Activated naive CD4-positive, alpha-beta T cell treated with anti-CD3 and anti-CD28 coated beads, Interleukin-2, amount 50 U/mL, for 24 hours (primary cell): ENCODE results near the gene HLA-F.

ENCODE experiments used
- H3K27ac Mint-ChIP-seq: one replicate; pipeline ENCODE4 v1.8.0; 2021; ENCODE audit warnings: mild to moderate bottlenecking, mixed read lengths
- H3K27me3 Mint-ChIP-seq: one replicate; pipeline ENCODE4 v1.8.0; 2021; ENCODE audit warnings: mixed read lengths
- H3K36me3 Mint-ChIP-seq: one replicate; pipeline ENCODE4 v1.8.0; 2021; ENCODE audit warnings: mixed read lengths
- H3K4me1 Mint-ChIP-seq: one replicate; pipeline ENCODE4 v1.8.0; 2021; ENCODE audit warnings: mixed read lengths
- H3K4me3 Mint-ChIP-seq: one replicate; pipeline ENCODE4 v1.8.0; 2021; ENCODE audit warnings: mild to moderate bottlenecking, mixed read lengths
- H3K9me3 Mint-ChIP-seq: one replicate; pipeline ENCODE4 v1.8.0; 2021; ENCODE audit warnings: mixed read lengths

Gene HLA-F

GRCh38 chr6:29723262-29723665, at the start of gene HLA-F:
TSS of gene HLA-F (plus strand) at chr6:29723434. CDS start at chr6:29723464, 30 bp downstream.
- H3K27me3 Mint-ChIP-seq: no peaks in the 10 kb centered on the region
- peak within 1 kb of the TSS; percentile 95 for H3K27ac Mint-ChIP-seq
- H3K4me1 Mint-ChIP-seq: peaks cover 58% of the 10 kb centered on the region
- H3K9me3 Mint-ChIP-seq: no peaks in the 10 kb centered on the region
- peak within 1 kb of the TSS; percentile 95 for H3K4me3 Mint-ChIP-seq
- peaks cover 22% of the 10 kb centered on the region for H3K36me3 Mint-ChIP-seq

- no peaks in the 10 kb centered on the region for H3K36me3 Mint-ChIP-seq
- H3K4me3 Mint-ChIP-seq: no peak overlapping the region
- H3K9me3 Mint-ChIP-seq: no peaks in the 10 kb centered on the region
- H3K27ac Mint-ChIP-seq: no peak overlapping the region
- H3K27me3 Mint-ChIP-seq: peaks cover 6% of the 10 kb centered on the region
- peaks cover 5% of the 10 kb centered on the region for H3K4me1 Mint-ChIP-seq
Observed at GRCh38 chr6:29674008-29674407, 49.2 kb upstream of the HLA-F start.

- peaks cover 6% of the 10 kb centered on the region for H3K27me3 Mint-ChIP-seq
- no peak overlapping the region for H3K4me3 Mint-ChIP-seq
- no peaks in the 10 kb centered on the region for H3K9me3 Mint-ChIP-seq
- H3K36me3 Mint-ChIP-seq: no peaks in the 10 kb centered on the region
- H3K27ac Mint-ChIP-seq: no peak overlapping the region
- peaks cover 5% of the 10 kb centered on the region for H3K4me1 Mint-ChIP-seq
Observed at GRCh38 chr6:29675561-29675960, 47.7 kb upstream of the HLA-F start.

GRCh38 chr6:29676981-29677601, 46.1 kb upstream of the HLA-F start:
- Mint-ChIP-seq H3K9me3 (no peaks in the 10 kb centered on the region), H3K27ac (no peak overlapping the region), H3K27me3 (peaks cover 2% of the 10 kb centered on the region), H3K4me3 (no peak overlapping the region), H3K4me1 (peaks cover 5% of the 10 kb centered on the region), H3K36me3 (no peaks in the 10 kb centered on the region)

- Mint-ChIP-seq H3K27me3 (peaks cover 2% of the 10 kb centered on the region), H3K36me3 (no peaks in the 10 kb centered on the region), H3K27ac (no peak overlapping the region), H3K9me3 (no peaks in the 10 kb centered on the region), H3K4me1 (peaks cover 5% of the 10 kb centered on the region), H3K4me3 (no peak overlapping the region)
Observed at GRCh38 chr6:29678114-29678513, 45.1 kb upstream of the HLA-F start.

- Mint-ChIP-seq H3K36me3 (no peaks in the 10 kb centered on the region), H3K4me1 (peaks cover 5% of the 10 kb centered on the region), H3K4me3 (no peak overlapping the region), H3K9me3 (no peaks in the 10 kb centered on the region), H3K27ac (no peak overlapping the region), H3K27me3 (peaks cover 2% of the 10 kb centered on the region)
Observed at GRCh38 chr6:29679962-29680361, 43.3 kb upstream of the HLA-F start.

GRCh38 chr6:29680416-29680815, 42.8 kb upstream of the HLA-F start:
- no peaks in the 10 kb centered on the region for H3K36me3 Mint-ChIP-seq
- no peak overlapping the region for H3K27ac Mint-ChIP-seq
- H3K4me3 Mint-ChIP-seq: no peak overlapping the region
- no peaks in the 10 kb centered on the region for H3K9me3 Mint-ChIP-seq
- peaks cover 2% of the 10 kb centered on the region for H3K27me3 Mint-ChIP-seq
- peaks cover 5% of the 10 kb centered on the region for H3K4me1 Mint-ChIP-seq

- H3K27me3 Mint-ChIP-seq: peaks cover 2% of the 10 kb centered on the region
- no peaks in the 10 kb centered on the region for H3K9me3 Mint-ChIP-seq
- no peaks in the 10 kb centered on the region for H3K36me3 Mint-ChIP-seq
- no peak within 1 kb of the TSS for H3K4me3 Mint-ChIP-seq
- H3K4me1 Mint-ChIP-seq: peaks cover 5% of the 10 kb centered on the region
- H3K27ac Mint-ChIP-seq: no peak within 1 kb of the TSS
Observed at GRCh38 chr6:29680904-29681303, 42.3 kb upstream of the HLA-F start, which contains the start of gene ZFP57. TSS of gene ZFP57 (minus strand) at chr6:29681152. CDS start at chr6:29677003, 4,149 bp downstream.

- Mint-ChIP-seq H3K27ac (no peak overlapping the region), H3K4me1 (peaks cover 4% of the 10 kb centered on the region), H3K27me3 (peaks cover 2% of the 10 kb centered on the region), H3K36me3 (no peaks in the 10 kb centered on the region), H3K4me3 (no peak overlapping the region), H3K9me3 (no peaks in the 10 kb centered on the region)
Observed at GRCh38 chr6:29681811-29682210, 41.4 kb upstream of the HLA-F start.

- no peak overlapping the region for H3K4me3 Mint-ChIP-seq
- no peaks in the 10 kb centered on the region for H3K36me3 Mint-ChIP-seq
- no peak overlapping the region for H3K27ac Mint-ChIP-seq
- H3K9me3 Mint-ChIP-seq: no peaks in the 10 kb centered on the region
- no peaks in the 10 kb centered on the region for H3K4me1 Mint-ChIP-seq
- peaks cover 1% of the 10 kb centered on the region for H3K27me3 Mint-ChIP-seq
Observed at GRCh38 chr6:29685718-29686326, 37.4 kb upstream of the HLA-F start.

GRCh38 chr6:29694637-29695036, 28.6 kb upstream of the HLA-F start:
- H3K27ac Mint-ChIP-seq: no peak overlapping the region
- H3K4me1 Mint-ChIP-seq: no peaks in the 10 kb centered on the region
- H3K9me3 Mint-ChIP-seq: no peaks in the 10 kb centered on the region
- H3K36me3 Mint-ChIP-seq: no peaks in the 10 kb centered on the region
- H3K27me3 Mint-ChIP-seq: peaks cover 2% of the 10 kb centered on the region
- no peak overlapping the region for H3K4me3 Mint-ChIP-seq

GRCh38 chr6:29696147-29697125, 26.8 kb upstream of the HLA-F start:
- no peaks in the 10 kb centered on the region for H3K4me1 Mint-ChIP-seq
- H3K36me3 Mint-ChIP-seq: no peaks in the 10 kb centered on the region

GRCh38 chr6:29702519-29703103, 20.6 kb upstream of the HLA-F start:
- H3K4me3 Mint-ChIP-seq: no peak overlapping the region
- peaks cover 2% of the 10 kb centered on the region for H3K27me3 Mint-ChIP-seq
- no peaks in the 10 kb centered on the region for H3K9me3 Mint-ChIP-seq

More at GRCh38 chr6:29696147-29697125, 26.8 kb upstream of the HLA-F start:
- Mint-ChIP-seq H3K9me3 (no peaks in the 10 kb centered on the region), H3K27ac (peak overlapping the region; percentile 41), H3K4me3 (peak overlapping the region; percentile 16), H3K27me3 (peaks cover 4% of the 10 kb centered on the region)

GRCh38 chr6:29705389-29706231, 17.6 kb upstream of the HLA-F start:
- Mint-ChIP-seq H3K4me1 (peaks cover 64% of the 10 kb centered on the region), H3K27ac (peak overlapping the region; percentile 46), H3K36me3 (no peaks in the 10 kb centered on the region), H3K27me3 (peaks cover under 1% of the 10 kb centered on the region), H3K4me3 (no peak overlapping the region), H3K9me3 (no peaks in the 10 kb centered on the region)

More at GRCh38 chr6:29702519-29703103, 20.6 kb upstream of the HLA-F start:
- Mint-ChIP-seq H3K4me1 (peaks cover 34% of the 10 kb centered on the region), H3K36me3 (no peaks in the 10 kb centered on the region), H3K27ac (no peak overlapping the region)
